ENCODE results near the gene SFN. TPM values are rescaled to one million over a fixed set of nuclear protein-coding genes. Genes with fewer than 3 reads are reported as not detected.

The SFN gene
- total RNA-seq, 2 donors from 2014 or later = 1.9 to 3.8 TPM

DNA sequence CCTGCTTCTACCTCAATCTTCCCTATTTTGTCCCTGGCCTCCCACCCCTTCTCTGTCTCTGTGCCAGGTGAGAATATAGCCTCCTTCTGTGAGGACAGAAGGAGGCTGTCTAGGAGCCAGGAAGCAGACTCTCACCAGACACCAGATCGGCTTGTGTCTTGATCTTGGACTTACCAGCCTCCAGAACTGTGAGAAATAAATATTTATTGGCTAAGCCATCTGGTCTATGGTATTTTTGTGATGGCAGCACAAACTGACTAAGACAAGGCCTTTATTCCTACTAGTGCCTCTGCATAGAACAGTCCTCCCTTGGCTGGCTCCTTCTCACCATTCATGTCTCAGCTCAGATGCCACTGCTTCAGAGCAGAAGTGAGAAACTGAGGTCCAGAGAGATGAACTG, 25.3 kb downstream of the SFN start:
- H3K36me3 ChIP-seq = peaks cover 58% of the 10 kb centered on the region
- H3K9me3 ChIP-seq = no peaks in the 10 kb centered on the region
- ATAC-seq (ENCODE audit: insufficient number of reproducible peaks, low FRiP score, low read depth) = no peak
- TF ChIP-seq, protein P1, sequence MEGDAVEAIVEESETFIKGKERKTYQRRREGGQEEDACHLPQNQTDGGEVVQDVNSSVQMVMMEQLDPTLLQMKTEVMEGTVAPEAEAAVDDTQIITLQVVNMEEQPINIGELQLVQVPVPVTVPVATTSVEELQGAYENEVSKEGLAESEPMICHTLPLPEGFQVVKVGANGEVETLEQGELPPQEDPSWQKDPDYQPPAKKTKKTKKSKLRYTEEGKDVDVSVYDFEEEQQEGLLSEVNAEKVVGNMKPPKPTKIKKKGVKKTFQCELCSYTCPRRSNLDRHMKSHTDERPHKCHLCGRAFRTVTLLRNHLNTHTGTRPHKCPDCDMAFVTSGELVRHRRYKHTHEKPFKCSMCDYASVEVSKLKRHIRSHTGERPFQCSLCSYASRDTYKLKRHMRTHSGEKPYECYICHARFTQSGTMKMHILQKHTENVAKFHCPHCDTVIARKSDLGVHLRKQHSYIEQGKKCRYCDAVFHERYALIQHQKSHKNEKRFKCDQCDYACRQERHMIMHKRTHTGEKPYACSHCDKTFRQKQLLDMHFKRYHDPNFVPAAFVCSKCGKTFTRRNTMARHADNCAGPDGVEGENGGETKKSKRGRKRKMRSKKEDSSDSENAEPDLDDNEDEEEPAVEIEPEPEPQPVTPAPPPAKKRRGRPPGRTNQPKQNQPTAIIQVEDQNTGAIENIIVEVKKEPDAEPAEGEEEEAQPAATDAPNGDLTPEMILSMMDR (IDR thresholded peaks at IDR 0.05) = no peak
- no peak for DNase-seq (ENCODE audit: low spot score)
- H3K27me3 ChIP-seq (replicated peaks; ENCODE audit: insufficient read depth) = no peaks in the 10 kb centered on the region
- no peak overlapping the region for H3K4me3 ChIP-seq
- peaks cover 14 to 18% of the 10 kb centered on the region in 2 donors for H3K4me1 ChIP-seq (ENCODE audit: control insufficient read depth in 1 of 2, low read depth in 2 of 2)
- no peak overlapping the region for H3K27ac ChIP-seq

DNA sequence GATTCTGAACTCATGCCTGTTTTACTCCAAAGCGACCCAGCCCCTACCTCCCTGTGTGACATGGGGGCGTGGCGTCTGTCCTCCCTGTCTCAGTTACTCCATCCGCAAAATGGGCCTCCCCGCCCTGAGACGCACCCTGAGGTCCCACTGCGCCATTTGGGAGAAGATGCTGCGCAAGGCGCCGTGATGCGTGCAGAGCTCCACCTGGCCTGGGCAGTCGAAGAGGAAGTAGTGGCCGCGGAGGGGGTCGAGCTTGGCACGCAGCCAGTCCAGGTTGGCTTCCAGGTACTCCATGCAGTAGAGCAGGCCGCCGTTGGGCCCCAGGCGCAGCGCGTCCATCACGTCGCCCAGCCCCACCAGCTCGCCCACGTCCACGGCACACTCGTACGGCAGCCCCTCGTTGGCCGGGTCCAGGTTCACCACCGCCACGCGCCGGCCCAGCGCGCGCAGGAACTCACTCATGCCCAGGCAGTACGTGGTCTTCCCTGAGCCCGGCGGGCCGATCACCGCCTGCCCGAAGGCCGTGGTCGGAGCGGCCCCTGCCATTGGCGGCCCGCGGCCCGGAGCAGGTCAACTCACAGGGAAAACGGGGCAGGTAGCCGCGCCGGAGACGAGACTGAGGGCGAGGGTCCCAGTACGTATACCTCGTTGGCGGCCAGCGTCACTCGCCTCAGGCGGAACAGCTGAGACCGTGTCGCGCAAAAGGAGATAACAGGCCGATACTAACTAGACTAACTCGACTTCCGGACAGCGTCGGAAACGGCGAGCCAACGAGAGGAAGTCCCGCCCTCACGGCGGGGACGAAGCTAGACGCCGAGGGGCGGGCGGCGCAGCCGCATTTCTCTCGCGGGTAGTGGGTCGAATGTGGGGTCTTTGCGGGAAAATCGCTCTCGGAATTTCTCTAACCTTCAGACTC, 26.9 kb downstream of the SFN start, which contains the start of gene GPN2:
GPN2 (minus strand) TSS at position 733 of the 916 bp plus-strand sequence; CDS start at position 546, 187 bp downstream.
- H3K27ac ChIP-seq = peak within 1 kb of the TSS; percentile 87 to 88
- ATAC-seq (ENCODE audit: insufficient number of reproducible peaks, low FRiP score, low read depth) (peak; percentile 41), DNase-seq (ENCODE audit: low spot score) (peak; percentile 21)
- TF ChIP-seq, protein P1 (IDR thresholded peaks at IDR 0.05) = no peak
- no peaks in the 10 kb centered on the region for H3K27me3 ChIP-seq (replicated peaks; ENCODE audit: insufficient read depth)
- H3K9me3 ChIP-seq = no peaks in the 10 kb centered on the region
- H3K36me3 ChIP-seq = peaks cover 48% of the 10 kb centered on the region
- peaks cover 14 to 18% of the 10 kb centered on the region in 2 donors for H3K4me1 ChIP-seq (ENCODE audit: control insufficient read depth in 1 of 2, low read depth in 2 of 2)
- peak within 1 kb of the TSS; percentile 84 for H3K4me3 ChIP-seq

DNA sequence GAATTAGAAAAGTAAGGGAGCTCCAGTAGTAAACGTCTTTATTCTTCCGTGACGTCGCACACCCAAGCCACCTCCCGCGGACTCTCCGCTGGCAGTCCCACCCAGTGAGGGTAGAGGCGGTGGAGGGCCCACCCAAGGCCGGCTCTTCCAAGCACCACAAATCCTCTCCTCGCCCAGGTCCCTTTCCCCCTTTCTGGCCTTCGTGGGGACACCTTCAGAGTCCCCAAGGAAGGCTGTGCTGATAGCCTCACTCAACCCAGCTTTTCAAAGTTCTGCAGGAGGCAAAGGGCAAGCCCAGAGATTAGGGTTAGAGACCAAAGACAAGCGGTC, 27.5 kb downstream of the SFN start:
- no peaks in the 10 kb centered on the region for H3K9me3 ChIP-seq
- H3K36me3 ChIP-seq = peaks cover 48% of the 10 kb centered on the region
- TF ChIP-seq, protein P1 (IDR thresholded peaks at IDR 0.05) = no peak
- no peak for DNase-seq (ENCODE audit: low spot score)
- H3K27me3 ChIP-seq (replicated peaks; ENCODE audit: insufficient read depth) = no peaks in the 10 kb centered on the region
- peaks cover 14 to 18% of the 10 kb centered on the region in 2 donors for H3K4me1 ChIP-seq (ENCODE audit: control insufficient read depth in 1 of 2, low read depth in 2 of 2)
- no peak for ATAC-seq (ENCODE audit: insufficient number of reproducible peaks, low FRiP score, low read depth)
- peak overlapping the region; percentile 84 for H3K4me3 ChIP-seq
- peak overlapping the region; percentile 87 to 88 for H3K27ac ChIP-seq

DNA sequence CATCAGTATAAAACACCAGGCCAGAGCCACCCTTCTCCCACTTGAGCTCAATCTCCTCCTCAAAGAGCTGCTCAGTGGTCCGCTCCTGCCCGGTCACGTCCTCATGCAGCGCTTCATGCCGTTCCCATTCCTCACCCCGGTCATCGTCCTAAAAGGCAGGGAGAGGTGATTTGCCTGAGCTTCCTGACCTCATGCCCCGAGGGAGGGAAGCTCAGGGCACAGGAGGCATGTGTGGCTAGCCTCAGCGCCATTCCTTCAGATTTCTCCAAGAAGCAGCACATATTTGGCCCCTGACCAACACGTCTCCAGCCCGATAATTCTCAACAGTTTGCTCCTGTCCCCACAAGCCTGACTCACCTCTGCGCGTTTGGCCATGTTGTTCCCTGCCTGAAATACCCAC, 31.3 kb downstream of the SFN start:
- TF ChIP-seq, protein P1 (IDR thresholded peaks at IDR 0.05) = no peak
- DNase-seq (ENCODE audit: low spot score) = no peak
- no peaks in the 10 kb centered on the region for H3K9me3 ChIP-seq
- no peak overlapping the region for H3K27ac ChIP-seq
- H3K4me1 ChIP-seq (ENCODE audit: control insufficient read depth in 1 of 2, low read depth in 2 of 2) = peaks cover 6 to 15% of the 10 kb centered on the region in 2 donors
- H3K36me3 ChIP-seq = peaks cover 35% of the 10 kb centered on the region
- no peak overlapping the region for H3K4me3 ChIP-seq
- H3K27me3 ChIP-seq (replicated peaks; ENCODE audit: insufficient read depth) = no peaks in the 10 kb centered on the region
- no peak for ATAC-seq (ENCODE audit: insufficient number of reproducible peaks, low FRiP score, low read depth)

DNA sequence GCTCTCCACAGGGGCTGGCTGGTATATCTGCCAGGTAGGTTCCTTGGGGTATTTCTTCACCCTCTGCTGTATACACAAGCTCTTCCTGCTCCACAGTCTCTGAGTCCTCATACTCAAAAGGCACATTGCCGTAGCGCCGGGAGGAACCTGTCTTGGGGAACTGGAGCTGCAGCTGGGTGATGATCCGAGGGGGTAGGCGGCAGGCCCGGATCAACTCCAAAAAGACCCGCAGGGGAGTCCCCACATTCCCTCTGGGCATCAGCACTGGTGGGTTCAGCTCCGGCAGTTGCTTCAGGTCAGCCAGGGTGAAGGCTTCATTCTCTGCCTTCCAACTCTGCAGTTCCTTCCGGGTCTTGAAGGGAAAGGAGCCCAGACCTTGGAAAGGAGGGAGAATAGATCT, 34.4 kb downstream of the SFN start:
- Histone ChIP-seq H3K9me3 (no peaks in the 10 kb centered on the region), H3K4me1 (ENCODE audit: control insufficient read depth in 1 of 2, low read depth in 2 of 2) (peaks cover 8 to 23% of the 10 kb centered on the region in 2 donors), H3K4me3 (no peak overlapping the region), H3K27me3 (replicated peaks; ENCODE audit: insufficient read depth) (no peaks in the 10 kb centered on the region), H3K27ac (no peak overlapping the region), H3K36me3 (peaks cover 32% of the 10 kb centered on the region)
- TF ChIP-seq, protein P1 (IDR thresholded peaks at IDR 0.05) = no peak
- DNase-seq (ENCODE audit: low spot score) = no peak
- ATAC-seq (ENCODE audit: insufficient number of reproducible peaks, low FRiP score, low read depth) = no peak
